ENCODE results near the gene SHQ1.

Gene SHQ1

GRCh38 chr3:72769758-72770540 lies 78.3 kb downstream of the SHQ1 start:
- Histone ChIP-seq H3K4me1 (peaks cover 41% of the 10 kb centered on the region), H3K4me3 (no peak overlapping the region), H3K27me3 (ENCODE audit: low read depth) (peaks cover 11% of the 10 kb centered on the region; the same call in 1 of the 2 replicates), H3K36me3 (replicated peaks) (no peaks in the 10 kb centered on the region), H3K9me3 (no peaks in the 10 kb centered on the region)
- DNase-seq (ENCODE audit: low spot score in 2 of 2), result peak; percentile 49 to 97
- in situ Hi-C loops (cut with MboI; ENCODE audit: low sequenced_read_pairs), result no loop called here

- H3K9me3 ChIP-seq, result no peaks in the 10 kb centered on the region
- H3K36me3 ChIP-seq (replicated peaks), result no peaks in the 10 kb centered on the region
- H3K4me1 ChIP-seq, result peaks cover 41% of the 10 kb centered on the region
- in situ Hi-C loops (cut with MboI; ENCODE audit: low sequenced_read_pairs), result no loop called here
- no peak overlapping the region for H3K4me3 ChIP-seq
- H3K27me3 ChIP-seq (ENCODE audit: low read depth), result peaks cover 14% of the 10 kb centered on the region; the same call in 1 of the 2 replicates
- DNase-seq (ENCODE audit: low spot score in 2 of 2), result no peak
Measured at GRCh38 chr3:72768936-72769335, 79.3 kb downstream of the SHQ1 start.

- H3K4me3 ChIP-seq, result no peak overlapping the region
- H3K4me1 ChIP-seq, result peaks cover 41% of the 10 kb centered on the region
- in situ Hi-C loops (cut with MboI; ENCODE audit: low sequenced_read_pairs), result no loop called here
- no peaks in the 10 kb centered on the region for H3K9me3 ChIP-seq
- no peak for DNase-seq (ENCODE audit: low spot score in 2 of 2)
- peaks cover 14% of the 10 kb centered on the region; the same call in 1 of the 2 replicates for H3K27me3 ChIP-seq (ENCODE audit: low read depth)
- H3K36me3 ChIP-seq (replicated peaks), result no peaks in the 10 kb centered on the region
Measured at GRCh38 chr3:72768481-72768880, 79.8 kb downstream of the SHQ1 start.

GRCh38 chr3:72768006-72768441 lies 80.2 kb downstream of the SHQ1 start:
- in situ Hi-C loops (cut with MboI; ENCODE audit: low sequenced_read_pairs), result no loop called here
- no peaks in the 10 kb centered on the region for H3K36me3 ChIP-seq (replicated peaks)
- no peaks in the 10 kb centered on the region for H3K9me3 ChIP-seq
- no peak for DNase-seq (ENCODE audit: low spot score in 2 of 2)
- no peak overlapping the region for H3K4me3 ChIP-seq
- H3K27me3 ChIP-seq (ENCODE audit: low read depth), result peaks cover 14% of the 10 kb centered on the region; the same call in 1 of the 2 replicates
- peaks cover 41% of the 10 kb centered on the region for H3K4me1 ChIP-seq

- H3K4me3 ChIP-seq, result no peak overlapping the region
- DNase-seq (ENCODE audit: low spot score in 2 of 2), result peak; percentile 75 to 84
Measured at GRCh38 chr3:72766866-72767265, 81.4 kb downstream of the SHQ1 start.

GRCh38 chr3:72763751-72764440 lies 84.3 kb downstream of the SHQ1 start:
- H3K4me1 ChIP-seq, result peaks cover 23% of the 10 kb centered on the region
- H3K4me3 ChIP-seq, result no peak overlapping the region
- no peaks in the 10 kb centered on the region for H3K9me3 ChIP-seq
- H3K27me3 ChIP-seq (ENCODE audit: low read depth), result 0 out of 2 replicates have a peak, but pooled peaks cover 3% of the 10 kb centered on the region
- H3K36me3 ChIP-seq (replicated peaks), result no peaks in the 10 kb centered on the region
- no peak for DNase-seq (ENCODE audit: low spot score in 2 of 2)
- in situ Hi-C loops (cut with MboI; ENCODE audit: low sequenced_read_pairs), result no loop called here

More at GRCh38 chr3:72766866-72767265, 81.4 kb downstream of the SHQ1 start:
- peaks cover 41% of the 10 kb centered on the region for H3K4me1 ChIP-seq
- no peaks in the 10 kb centered on the region for H3K9me3 ChIP-seq
- H3K27me3 ChIP-seq (ENCODE audit: low read depth), result 0 out of 2 replicates have a peak, but pooled peaks cover 9% of the 10 kb centered on the region
- no peaks in the 10 kb centered on the region for H3K36me3 ChIP-seq (replicated peaks)
- in situ Hi-C loops (cut with MboI; ENCODE audit: low sequenced_read_pairs), result no loop called here

GRCh38 chr3:72761410-72761809 lies 86.8 kb downstream of the SHQ1 start:
- no peak for DNase-seq (ENCODE audit: low spot score in 2 of 2)
- H3K36me3 ChIP-seq (replicated peaks), result no peaks in the 10 kb centered on the region
- 0 out of 2 replicates have a peak, but pooled peaks cover 3% of the 10 kb centered on the region for H3K27me3 ChIP-seq (ENCODE audit: low read depth)
- H3K9me3 ChIP-seq, result no peaks in the 10 kb centered on the region
- H3K4me1 ChIP-seq, result peaks cover under 1% of the 10 kb centered on the region
- in situ Hi-C loops (cut with MboI; ENCODE audit: low sequenced_read_pairs), result no loop called here
- H3K4me3 ChIP-seq, result no peak overlapping the region

- Histone ChIP-seq H3K36me3 (replicated peaks) (no peaks in the 10 kb centered on the region), H3K27me3 (ENCODE audit: low read depth) (0 out of 2 replicates have a peak, but pooled peaks cover 3% of the 10 kb centered on the region), H3K4me3 (no peak overlapping the region), H3K4me1 (no peaks in the 10 kb centered on the region), H3K9me3 (no peaks in the 10 kb centered on the region)
- in situ Hi-C loops (cut with MboI; ENCODE audit: low sequenced_read_pairs), result no loop called here
- DNase-seq (ENCODE audit: low spot score in 2 of 2), result no peak
Measured at GRCh38 chr3:72760225-72760624, 88.0 kb downstream of the SHQ1 start.

- no peaks in the 10 kb centered on the region for H3K9me3 ChIP-seq
- in situ Hi-C loops (cut with MboI; ENCODE audit: low sequenced_read_pairs), result no loop called here
- H3K27me3 ChIP-seq (ENCODE audit: low read depth), result no peaks in the 10 kb centered on the region
- H3K36me3 ChIP-seq (replicated peaks), result no peaks in the 10 kb centered on the region
- no peak overlapping the region for H3K4me3 ChIP-seq
- DNase-seq (ENCODE audit: low spot score in 2 of 2), result no peak
- H3K4me1 ChIP-seq, result no peaks in the 10 kb centered on the region
Measured at GRCh38 chr3:72756900-72757299, 91.3 kb downstream of the SHQ1 start.

GRCh38 chr3:72754582-72754981 lies 93.7 kb downstream of the SHQ1 start:
- no peak overlapping the region for H3K4me3 ChIP-seq
- no peaks in the 10 kb centered on the region for H3K36me3 ChIP-seq (replicated peaks)
- no peaks in the 10 kb centered on the region for H3K27me3 ChIP-seq (ENCODE audit: low read depth)
- H3K4me1 ChIP-seq, result no peaks in the 10 kb centered on the region
- in situ Hi-C loops (cut with MboI; ENCODE audit: low sequenced_read_pairs), result no loop called here
- no peak for DNase-seq (ENCODE audit: low spot score in 2 of 2)
- H3K9me3 ChIP-seq, result no peaks in the 10 kb centered on the region

GRCh38 chr3:72753495-72753894 lies 94.8 kb downstream of the SHQ1 start:
- no peaks in the 10 kb centered on the region for H3K4me1 ChIP-seq

GRCh38 chr3:72750405-72750965 lies 97.8 kb downstream of the SHQ1 start:
- H3K27me3 ChIP-seq (ENCODE audit: low read depth), result no peaks in the 10 kb centered on the region
- no peaks in the 10 kb centered on the region for H3K36me3 ChIP-seq (replicated peaks)
- in situ Hi-C loops (cut with MboI; ENCODE audit: low sequenced_read_pairs), result no loop called here
- no peaks in the 10 kb centered on the region for H3K4me1 ChIP-seq
- H3K4me3 ChIP-seq, result no peak overlapping the region
- H3K9me3 ChIP-seq, result no peaks in the 10 kb centered on the region
- no peak for DNase-seq (ENCODE audit: low spot score in 2 of 2)

More at GRCh38 chr3:72753495-72753894, 94.8 kb downstream of the SHQ1 start:
- no peaks in the 10 kb centered on the region for H3K27me3 ChIP-seq (ENCODE audit: low read depth)
- in situ Hi-C loops (cut with MboI; ENCODE audit: low sequenced_read_pairs), result no loop called here
- no peak for DNase-seq (ENCODE audit: low spot score in 2 of 2)
- no peak overlapping the region for H3K4me3 ChIP-seq
- no peaks in the 10 kb centered on the region for H3K36me3 ChIP-seq (replicated peaks)
- H3K9me3 ChIP-seq, result no peaks in the 10 kb centered on the region

- Histone ChIP-seq H3K36me3 (replicated peaks) (no peaks in the 10 kb centered on the region), H3K4me1 (no peaks in the 10 kb centered on the region), H3K27me3 (ENCODE audit: low read depth) (no peaks in the 10 kb centered on the region), H3K9me3 (no peaks in the 10 kb centered on the region), H3K4me3 (no peak overlapping the region)
- in situ Hi-C loops (cut with MboI; ENCODE audit: low sequenced_read_pairs), result no loop called here
- no peak for DNase-seq (ENCODE audit: low spot score in 2 of 2)
Measured at GRCh38 chr3:72748659-72749058, 99.6 kb downstream of the SHQ1 start.

Data from HAP-1 (cell line).